ENCODE results near the gene MRPL11. TPM values are rescaled to one million over a fixed set of nuclear protein-coding genes. Genes with fewer than 3 reads are reported as not detected.
A peak's percentile ranks its signal among the peaks of the same experiment; 100 is the strongest.
"Not testable (repeated sequence)": the region's sequence is repeated elsewhere in the genome, so short reads cannot be mapped to it uniquely, and the experiment has no call there.

MRPL11 gene
- total RNA-seq, 2 donors from 2014 or later, result 56.1 to 131 TPM

- Mint-ChIP-seq H3K4me1 (no peaks in the 10 kb centered on the region), H3K9me3 (no peaks in the 10 kb centered on the region), H3K27ac (no peak overlapping the region), H3K27me3 (no peaks in the 10 kb centered on the region), H3K36me3 (ENCODE audit: low read depth) (peaks cover 20% of the 10 kb centered on the region), H3K4me3 (no peak overlapping the region)
- no peak for ATAC-seq (replicated peaks)
These were observed 33.4 kb upstream of the MRPL11 start for GRCh38 chr11:66472054-66472453.

GRCh38 chr11:66471142-66471541, 32.5 kb upstream of the MRPL11 start:
- H3K4me3 Mint-ChIP-seq, result no peak overlapping the region
- H3K27me3 Mint-ChIP-seq, result no peaks in the 10 kb centered on the region
- no peak for ATAC-seq (replicated peaks)
- no peaks in the 10 kb centered on the region for H3K4me1 Mint-ChIP-seq
- peaks cover 20% of the 10 kb centered on the region for H3K36me3 Mint-ChIP-seq (ENCODE audit: low read depth)
- peak overlapping the region; percentile 31 for H3K27ac Mint-ChIP-seq
- no peaks in the 10 kb centered on the region for H3K9me3 Mint-ChIP-seq

- no peak for ATAC-seq (replicated peaks)
- Mint-ChIP-seq H3K36me3 (ENCODE audit: low read depth) (peaks cover 20% of the 10 kb centered on the region), H3K27me3 (no peaks in the 10 kb centered on the region), H3K9me3 (no peaks in the 10 kb centered on the region), H3K27ac (no peak overlapping the region), H3K4me3 (no peak overlapping the region), H3K4me1 (no peaks in the 10 kb centered on the region)
These were observed 31.4 kb upstream of the MRPL11 start for GRCh38 chr11:66470015-66470414.

GRCh38 chr11:66469441-66469840, 30.8 kb upstream of the MRPL11 start:
- Mint-ChIP-seq H3K36me3 (ENCODE audit: low read depth) (peaks cover 20% of the 10 kb centered on the region), H3K4me1 (no peaks in the 10 kb centered on the region), H3K27me3 (no peaks in the 10 kb centered on the region), H3K27ac (no peak overlapping the region), H3K9me3 (no peaks in the 10 kb centered on the region), H3K4me3 (no peak overlapping the region)
- no peak for ATAC-seq (replicated peaks)

DNA sequence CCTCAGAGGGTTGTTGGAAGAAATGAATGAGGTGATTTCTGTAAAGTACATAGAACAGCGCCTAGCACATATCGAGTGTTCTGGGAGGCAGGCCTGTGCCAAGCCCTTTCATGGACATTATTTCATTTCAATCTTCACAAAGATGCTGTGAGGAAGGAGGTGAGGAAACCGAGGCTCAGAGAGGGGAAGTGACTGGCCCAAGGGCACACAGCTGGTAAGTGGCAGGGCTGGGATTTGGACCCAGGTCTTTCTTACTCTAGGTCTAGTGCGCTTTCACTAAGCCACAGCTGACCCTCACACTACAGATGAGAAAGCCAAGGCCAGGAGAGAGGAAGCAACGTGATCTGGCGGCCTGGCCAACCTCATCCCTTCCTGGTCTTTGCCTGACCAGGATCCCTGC, 30.0 kb upstream of the MRPL11 start:
- Mint-ChIP-seq H3K4me3 (peak overlapping the region; percentile 86), H3K27me3 (no peaks in the 10 kb centered on the region), H3K4me1 (no peaks in the 10 kb centered on the region), H3K27ac (no peak overlapping the region), H3K36me3 (ENCODE audit: low read depth) (peaks cover 15% of the 10 kb centered on the region), H3K9me3 (no peaks in the 10 kb centered on the region)
- ATAC-seq (replicated peaks), result no peak

DNA sequence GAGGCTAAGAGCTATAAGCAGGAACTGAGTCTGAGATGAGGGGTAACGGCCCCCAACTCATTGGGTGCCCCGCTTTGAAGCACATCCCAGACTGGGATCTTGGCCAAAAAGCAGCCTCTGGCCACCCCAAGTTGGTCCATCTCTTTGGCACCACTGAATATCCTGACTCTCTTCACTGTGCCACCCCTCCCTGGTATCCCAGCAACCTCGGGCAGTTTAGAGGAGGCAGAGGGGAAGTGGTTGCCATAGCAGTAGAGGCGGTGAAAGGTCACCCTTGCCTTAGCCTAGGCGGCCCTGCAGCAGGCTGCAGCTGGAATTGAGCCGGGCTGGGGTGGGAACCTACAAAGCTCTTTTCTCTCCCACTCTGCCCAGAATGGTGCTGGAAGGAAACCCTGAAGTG, 29.1 kb upstream of the MRPL11 start:
- peaks cover 15% of the 10 kb centered on the region for H3K36me3 Mint-ChIP-seq (ENCODE audit: low read depth)
- peaks cover 7% of the 10 kb centered on the region for H3K4me1 Mint-ChIP-seq
- H3K9me3 Mint-ChIP-seq, result no peaks in the 10 kb centered on the region
- H3K27ac Mint-ChIP-seq, result peak overlapping the region; percentile 82
- no peaks in the 10 kb centered on the region for H3K27me3 Mint-ChIP-seq
- peak overlapping the region; percentile 86 for H3K4me3 Mint-ChIP-seq
- ATAC-seq (replicated peaks), result no peak

DNA sequence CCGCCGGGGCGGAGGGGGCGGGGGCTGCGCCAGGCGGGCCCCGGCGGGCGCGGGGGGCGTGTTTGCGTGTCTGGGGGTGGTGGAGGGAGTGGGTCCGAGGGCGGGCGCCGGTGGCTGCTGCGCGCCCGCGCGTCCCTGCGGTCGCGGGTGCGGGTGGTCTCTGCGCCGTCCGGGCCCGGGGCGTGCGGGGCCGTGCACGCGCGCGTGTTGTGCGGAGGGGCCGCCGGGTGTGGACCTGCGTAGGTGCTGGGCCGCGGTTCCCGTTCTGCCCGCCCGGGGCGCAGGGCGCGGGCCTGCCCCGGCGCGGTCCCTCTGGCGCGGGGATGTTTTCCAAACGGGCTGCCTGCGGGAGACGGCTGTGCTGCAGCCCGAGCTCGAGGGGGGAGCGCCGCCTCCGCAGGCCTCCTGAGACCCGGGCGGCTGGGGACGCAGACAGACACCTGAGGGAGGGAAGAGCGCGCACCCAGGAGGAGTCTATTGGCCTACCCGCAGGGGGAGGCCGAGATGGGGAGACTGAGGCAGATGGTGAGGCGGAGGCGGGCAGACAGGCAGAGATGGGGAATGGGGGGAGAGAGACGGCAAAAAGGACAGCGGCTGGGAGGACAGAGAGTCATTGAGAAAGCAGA, 28.5 kb upstream of the MRPL11 start:
- H3K4me3 Mint-ChIP-seq, result peak overlapping the region; percentile 86
- peak; percentile 49 for ATAC-seq (replicated peaks)

DNA sequence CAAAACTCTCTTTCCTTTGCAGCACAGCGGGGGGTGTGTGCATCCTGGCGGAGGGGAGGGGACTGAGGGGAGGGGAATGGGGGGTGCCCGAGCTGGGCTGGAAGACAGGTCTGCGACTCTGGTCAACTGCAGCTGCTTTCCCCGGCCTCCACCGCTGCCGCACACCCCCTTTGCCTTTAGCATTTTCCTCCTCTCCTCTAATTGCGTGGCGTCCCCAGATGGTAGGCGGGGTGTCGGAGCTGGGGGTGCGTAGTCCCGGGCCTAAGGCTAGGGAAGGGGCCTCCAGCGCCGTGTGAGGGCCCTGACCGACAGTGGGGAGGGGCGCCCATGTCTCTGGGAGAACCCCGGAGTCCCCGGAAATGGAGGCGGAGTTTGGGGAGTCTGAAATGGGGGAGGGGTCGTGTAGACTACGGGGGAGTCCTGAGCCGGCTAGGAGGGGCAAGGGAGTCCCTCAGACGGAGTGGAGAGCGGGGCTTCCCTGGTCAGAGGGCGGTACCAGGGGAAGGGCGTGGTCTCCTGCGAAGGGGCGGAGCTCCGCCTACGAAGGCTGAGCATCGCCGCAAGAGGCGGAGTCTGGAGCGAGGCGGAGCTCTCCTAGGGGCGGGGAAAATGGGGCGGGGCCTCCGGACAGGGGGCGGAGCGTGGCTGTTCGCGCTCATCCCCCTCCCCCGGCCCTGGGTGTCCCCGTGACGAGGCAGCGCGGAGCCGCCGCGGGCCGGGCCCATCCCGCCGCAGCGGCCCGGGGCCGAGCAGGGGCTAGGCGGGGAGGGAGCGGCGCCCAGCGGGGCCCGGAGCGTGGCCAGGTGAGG, 27.8 kb upstream of the MRPL11 start, which contains the start of gene PELI3:
Gene PELI3 (plus strand): TSS at position 681 of the 809 bp plus-strand sequence. CDS start 1,224 bp downstream, outside the sequence.
- Mint-ChIP-seq H3K27ac (peak within 1 kb of the TSS; percentile 82), H3K9me3 (no peaks in the 10 kb centered on the region), H3K36me3 (ENCODE audit: low read depth) (peaks cover 15% of the 10 kb centered on the region), H3K4me1 (peaks cover 10% of the 10 kb centered on the region), H3K4me3 (peak within 1 kb of the TSS; percentile 86), H3K27me3 (no peaks in the 10 kb centered on the region)
- ATAC-seq (replicated peaks), result peak; percentile 90

More for the DNA sequence above, 28.5 kb upstream of the MRPL11 start:
- H3K9me3 Mint-ChIP-seq, result no peaks in the 10 kb centered on the region
- H3K27ac Mint-ChIP-seq, result peak overlapping the region; percentile 82
- H3K27me3 Mint-ChIP-seq, result no peaks in the 10 kb centered on the region
- H3K36me3 Mint-ChIP-seq (ENCODE audit: low read depth), result peaks cover 15% of the 10 kb centered on the region
- H3K4me1 Mint-ChIP-seq, result peaks cover 10% of the 10 kb centered on the region

DNA sequence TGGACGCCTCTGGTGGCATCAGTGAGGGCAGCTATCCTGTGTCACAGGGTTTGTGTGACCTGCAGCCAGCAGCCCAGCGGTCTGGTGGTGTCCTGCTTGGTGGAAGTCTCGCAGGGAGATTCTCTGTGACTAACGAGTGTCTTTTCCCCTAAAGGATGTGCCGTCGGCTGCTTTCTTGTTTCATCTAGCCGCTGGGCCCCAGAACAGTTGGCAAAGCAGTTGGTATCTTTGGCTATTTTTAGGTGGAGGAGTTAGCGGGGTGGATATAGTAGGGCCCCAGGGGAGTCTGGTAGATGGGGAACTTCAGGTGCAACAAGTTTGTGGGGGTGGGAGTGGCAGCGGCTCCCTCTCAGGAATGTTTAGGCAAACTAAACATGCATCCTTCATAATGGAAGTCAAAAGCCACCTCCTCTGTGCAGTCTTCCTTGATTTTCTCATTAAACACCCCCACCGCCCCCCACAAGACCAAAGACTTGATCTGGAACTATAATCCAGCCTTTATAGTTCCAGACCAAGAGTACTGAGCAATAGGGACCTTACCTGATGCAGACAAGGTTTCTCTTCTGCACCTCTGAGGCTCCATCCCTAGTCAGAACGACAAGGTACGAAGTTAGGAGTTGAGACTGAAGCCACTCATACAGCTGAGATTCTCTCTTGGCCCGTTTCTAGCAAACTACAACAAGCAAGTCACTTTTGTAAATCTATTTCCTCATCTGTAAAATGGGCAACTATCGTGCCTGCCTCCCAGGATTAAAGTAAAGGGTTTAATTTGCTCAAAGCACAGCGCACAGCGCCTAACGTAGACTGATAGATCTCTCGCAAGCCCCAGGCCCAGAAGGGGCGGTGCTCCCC, 27.0 kb upstream of the MRPL11 start:
- no peak for ATAC-seq (replicated peaks)
- Mint-ChIP-seq H3K4me1 (peaks cover 10% of the 10 kb centered on the region), H3K36me3 (ENCODE audit: low read depth) (peaks cover 11% of the 10 kb centered on the region), H3K9me3 (no peaks in the 10 kb centered on the region), H3K27ac (peak overlapping the region; percentile 61), H3K27me3 (no peaks in the 10 kb centered on the region), H3K4me3 (peak overlapping the region; percentile 73)

- H3K4me1 Mint-ChIP-seq, result peaks cover 10% of the 10 kb centered on the region
- ATAC-seq (replicated peaks), result no peak
- peak overlapping the region; percentile 73 for H3K4me3 Mint-ChIP-seq
- H3K9me3 Mint-ChIP-seq, result no peaks in the 10 kb centered on the region
- H3K36me3 Mint-ChIP-seq (ENCODE audit: low read depth), result peaks cover 5% of the 10 kb centered on the region
- H3K27ac Mint-ChIP-seq, result no peak overlapping the region
- no peaks in the 10 kb centered on the region for H3K27me3 Mint-ChIP-seq
These were observed 26.3 kb upstream of the MRPL11 start for GRCh38 chr11:66464916-66465315.

GRCh38 chr11:66464116-66464515, 25.5 kb upstream of the MRPL11 start:
- not testable (repeated sequence) for H3K4me3 Mint-ChIP-seq; H3K9me3 Mint-ChIP-seq; H3K27ac Mint-ChIP-seq; H3K27me3 Mint-ChIP-seq; ATAC-seq (replicated peaks); H3K36me3 Mint-ChIP-seq (ENCODE audit: low read depth)
- H3K4me1 Mint-ChIP-seq, result peaks cover 15% of the 10 kb centered on the region

DNA sequence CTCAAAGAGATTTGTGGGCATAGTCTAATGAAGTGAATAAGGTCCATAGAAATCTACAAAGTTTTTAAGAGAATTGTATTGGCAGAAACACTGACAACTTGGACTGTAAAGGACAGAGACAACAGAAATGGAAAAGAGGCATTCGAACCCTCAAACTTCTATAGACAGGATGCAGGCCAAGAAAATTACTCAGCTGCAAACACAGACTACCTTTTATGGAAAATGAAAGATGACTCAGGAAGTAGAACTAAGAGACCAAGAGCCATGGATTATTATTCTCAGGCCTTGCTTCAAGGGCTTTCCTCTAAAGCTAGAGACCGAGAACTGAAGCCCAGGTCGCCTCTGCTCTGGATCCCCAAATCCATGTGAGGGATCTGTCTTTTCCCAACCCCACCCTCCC, 24.3 kb upstream of the MRPL11 start:
- no peak for ATAC-seq (replicated peaks)
- H3K9me3 Mint-ChIP-seq, result no peaks in the 10 kb centered on the region
- peaks cover 4% of the 10 kb centered on the region for H3K36me3 Mint-ChIP-seq (ENCODE audit: low read depth)
- peak overlapping the region; percentile 49 for H3K27ac Mint-ChIP-seq
- peak overlapping the region; percentile 10 for H3K4me3 Mint-ChIP-seq
- no peaks in the 10 kb centered on the region for H3K27me3 Mint-ChIP-seq
- H3K4me1 Mint-ChIP-seq, result peaks cover 20% of the 10 kb centered on the region

DNA sequence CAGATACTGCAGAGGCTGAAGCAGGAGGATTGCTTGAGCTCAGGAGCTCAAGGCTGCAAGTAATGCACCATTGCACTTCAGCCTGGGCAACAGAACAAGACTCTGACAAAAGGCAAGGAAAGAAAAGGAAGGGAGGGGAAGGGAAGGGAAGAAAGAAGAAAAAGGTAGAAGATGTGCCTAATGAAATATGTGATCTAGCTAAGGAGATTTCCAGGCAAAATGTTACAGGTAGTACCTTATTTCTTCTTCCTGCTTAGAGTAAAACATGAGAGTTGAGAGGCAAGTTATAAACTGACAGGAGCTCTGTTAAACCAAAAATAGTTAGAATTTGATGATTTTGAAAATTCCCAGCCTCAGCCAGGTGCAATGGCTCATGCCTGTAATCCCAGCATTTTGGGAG, 23.4 kb upstream of the MRPL11 start:
- no peaks in the 10 kb centered on the region for H3K27me3 Mint-ChIP-seq
- H3K27ac Mint-ChIP-seq, result no peak overlapping the region
- peak overlapping the region; percentile 10 for H3K4me3 Mint-ChIP-seq
- H3K4me1 Mint-ChIP-seq, result peaks cover 20% of the 10 kb centered on the region
- no peaks in the 10 kb centered on the region for H3K9me3 Mint-ChIP-seq
- H3K36me3 Mint-ChIP-seq (ENCODE audit: low read depth), result no peaks in the 10 kb centered on the region
- no peak for ATAC-seq (replicated peaks)

- Mint-ChIP-seq H3K36me3 (ENCODE audit: low read depth) (no peaks in the 10 kb centered on the region), H3K27me3 (no peaks in the 10 kb centered on the region), H3K4me1 (peaks cover 29% of the 10 kb centered on the region), H3K9me3 (no peaks in the 10 kb centered on the region), H3K27ac (peak overlapping the region; percentile 81), H3K4me3 (peak overlapping the region; percentile 35)
- ATAC-seq (replicated peaks), result peak; percentile 63
These were observed 20.6 kb upstream of the MRPL11 start for GRCh38 chr11:66459138-66459778.

Measured in activated T-helper 17 cell treated with anti-CD3 and anti-CD28 coated beads, Interleukin-2, amount 50 U/mL, for 72 hours (primary cell).